Left ventricle myocardium inferior (tissue), 1 donor: ENCODE results near the gene MED12L. TPM values are rescaled to one million over a fixed set of nuclear protein-coding genes. Genes with fewer than 3 reads are reported as not detected.
"Not testable (repeated sequence)": the region's sequence is repeated elsewhere in the genome, so short reads cannot be mapped to it uniquely, and the experiment has no call there.

Experiments used
- DNase-seq: peaks from one replicate; pipeline ENCODE4 v3.0.0-alpha.2; 2020
- H3K27ac ChIP-seq: fragments of 200-600 bp; replicated peaks from 2 replicates; pipeline ENCODE4 v1.8.0; 2021
- H3K27me3 ChIP-seq: fragments of 200-600 bp; 2 replicates; pipeline ENCODE4 v1.8.0; 2021; ENCODE audit warnings: low read depth
- H3K36me3 ChIP-seq: fragments of 200-600 bp; 2 replicates; pipeline ENCODE4 v1.8.0; 2021
- H3K4me1 ChIP-seq: fragments of 200-600 bp; 2 replicates; pipeline ENCODE4 v1.8.0; 2021
- H3K4me3 ChIP-seq: fragments of 200-600 bp; 2 replicates; pipeline ENCODE4 v1.8.0; 2021; ENCODE audit warnings: mild to moderate bottlenecking, moderate library complexity
- H3K9me3 ChIP-seq: fragments of 200-600 bp; replicated peaks from 2 replicates; pipeline ENCODE4 v1.8.0; 2021
- CTCF ChIP-seq: fragments of 200-600 bp; IDR thresholded peaks from 2 replicates; pipeline ENCODE4 v1.8.0; 2021; ENCODE audit warnings: antibody characterized with exemption, mild to moderate bottlenecking, borderline replicate concordance
- intact Hi-C: fragments of 100-400 bp; cut with micrococcal nuclease; formaldehyde crosslinking; loops from one replicate; pipeline ENCODE4 v1.11.0; 2022
- total RNA-seq: library from RNA; stranded (reverse); fragmentation: NEBNext Ultra II Directional; extraction: Animal tissue kit (Norgen Biotek cat#: 25700); gene quantifications from one replicate; pipeline ENCODE4 v1.2.1, GENCODE V29; 2021
- donor health status: DM: no; HTN: yes; CAD: no; lungs with severe emphysema.

MED12L gene
- total RNA-seq, 1 donor from 2014 or later = 0.82 TPM

DNA sequence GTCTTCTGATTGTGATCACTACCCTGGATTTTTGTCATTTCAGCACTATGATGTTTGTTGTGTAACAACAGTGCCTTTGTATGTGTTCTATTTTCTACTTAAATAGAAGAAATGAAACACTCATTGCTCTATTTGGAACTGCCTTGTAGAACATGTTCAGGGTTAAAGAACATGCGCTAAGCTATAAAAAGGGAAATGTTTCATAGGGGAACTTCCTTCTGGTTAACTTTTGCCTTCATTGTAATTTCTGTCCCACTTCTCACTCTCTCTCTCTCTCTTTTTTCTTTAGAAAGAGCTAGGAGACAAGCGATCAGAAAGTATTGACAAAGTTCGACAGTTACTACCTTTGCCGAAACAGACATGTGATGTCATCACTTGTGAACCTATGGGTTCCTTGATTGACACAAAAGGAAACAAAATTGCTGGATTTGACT lies 299.3 kb downstream of the MED12L start, which contains the start of gene P2RY12:
Gene P2RY12, minus strand, starts transcription at position 13 of the 434 bp plus-strand sequence. CDS start 45,908 bp downstream, outside the sequence.
- intact Hi-C loops = no loop called here
- H3K27ac ChIP-seq = peak within 1 kb of the TSS; percentile 2
- TF ChIP-seq CTCF = no peak
- H3K4me1 ChIP-seq = no peaks in the 10 kb centered on the region
- H3K36me3 ChIP-seq = no peaks in the 10 kb centered on the region
- H3K4me3 ChIP-seq = peak within 1 kb of the TSS; percentile 49
- no peaks in the 10 kb centered on the region for H3K27me3 ChIP-seq
- no peak for DNase-seq
- no peaks in the 10 kb centered on the region for H3K9me3 ChIP-seq

GRCh38 chr3:151386056-151386455 lies 300.6 kb downstream of the MED12L start:
- Histone ChIP-seq H3K9me3 (no peaks in the 10 kb centered on the region), H3K27ac (peak overlapping the region; percentile 6), H3K36me3 (no peaks in the 10 kb centered on the region), H3K4me1 (no peaks in the 10 kb centered on the region), H3K4me3 (no peak overlapping the region), H3K27me3 (no peaks in the 10 kb centered on the region)
- TF ChIP-seq CTCF = no peak
- intact Hi-C loops = no loop called here
- DNase-seq = no peak

DNA sequence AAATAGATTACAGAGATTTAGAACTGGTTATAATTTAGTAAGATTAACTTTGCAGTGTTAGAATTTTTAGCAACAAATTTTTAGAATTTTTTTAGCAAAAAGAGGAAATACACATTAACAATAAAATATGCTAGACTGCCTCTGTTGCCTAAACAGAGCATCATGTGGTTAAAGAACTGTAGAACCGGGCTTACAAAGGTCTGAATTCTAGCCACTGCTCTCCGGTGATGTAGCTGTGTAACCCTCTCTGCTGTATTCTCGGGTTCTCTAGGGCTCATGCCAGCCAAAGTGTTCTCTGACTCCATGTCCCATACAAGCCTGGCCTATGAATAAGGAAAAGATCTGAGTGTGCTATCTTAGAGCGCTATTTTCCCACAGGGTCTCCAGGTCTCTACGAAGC lies 302.0 kb downstream of the MED12L start:
- no peaks in the 10 kb centered on the region for H3K36me3 ChIP-seq
- no peaks in the 10 kb centered on the region for H3K27me3 ChIP-seq
- TF ChIP-seq CTCF = no peak
- H3K4me1 ChIP-seq = no peaks in the 10 kb centered on the region
- H3K27ac ChIP-seq = no peak overlapping the region
- H3K9me3 ChIP-seq = no peaks in the 10 kb centered on the region
- intact Hi-C loops = no loop called here
- DNase-seq = no peak
- no peak overlapping the region for H3K4me3 ChIP-seq

- no peak for DNase-seq
- H3K27ac ChIP-seq = no peak overlapping the region
- H3K4me3 ChIP-seq = no peak overlapping the region
- no peak for TF ChIP-seq CTCF
- intact Hi-C loops = no loop called here
- no peaks in the 10 kb centered on the region for H3K9me3 ChIP-seq
- no peaks in the 10 kb centered on the region for H3K27me3 ChIP-seq
- no peaks in the 10 kb centered on the region for H3K4me1 ChIP-seq
- H3K36me3 ChIP-seq = no peaks in the 10 kb centered on the region
These were observed 302.4 kb downstream of the MED12L start for GRCh38 chr3:151387842-151388241.

- no peaks in the 10 kb centered on the region for H3K4me1 ChIP-seq
- intact Hi-C loops = no loop called here
- H3K36me3 ChIP-seq = no peaks in the 10 kb centered on the region
- no peaks in the 10 kb centered on the region for H3K27me3 ChIP-seq
- no peak for TF ChIP-seq CTCF
- H3K9me3 ChIP-seq = no peaks in the 10 kb centered on the region
- H3K4me3 ChIP-seq = no peak overlapping the region
- no peak for DNase-seq
- H3K27ac ChIP-seq = no peak overlapping the region
These were observed 306.3 kb downstream of the MED12L start for GRCh38 chr3:151391720-151392119.

DNA sequence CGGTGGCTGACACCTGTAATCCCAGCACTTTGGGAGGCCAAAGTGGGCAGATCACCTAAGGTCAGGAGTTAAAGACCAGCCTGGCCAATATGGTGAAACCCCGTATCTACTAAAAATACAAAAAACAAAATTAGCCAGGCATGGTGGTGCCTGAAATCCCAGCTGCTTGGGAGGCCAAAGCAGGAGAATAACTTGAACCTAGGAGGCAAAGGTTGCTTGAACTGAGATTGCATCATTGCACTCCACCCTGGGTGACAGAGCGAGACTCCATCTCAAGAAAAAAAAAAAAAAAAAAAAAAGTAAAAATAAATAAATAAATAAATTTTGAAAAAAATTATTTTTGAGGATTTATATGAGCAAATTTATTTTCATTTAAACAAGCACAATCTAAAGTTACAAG lies 306.7 kb downstream of the MED12L start:
- H3K27ac ChIP-seq, DNase-seq, H3K27me3 ChIP-seq, H3K4me3 ChIP-seq, H3K4me1 ChIP-seq, intact Hi-C loops, H3K36me3 ChIP-seq, H3K9me3 ChIP-seq: not testable (repeated sequence)
